MCF 10A (cell line): ENCODE data around the gene MIDN. TPM values are rescaled to one million over a fixed set of nuclear protein-coding genes. Genes with fewer than 3 reads are reported as not detected.

Source experiments
- BruUV-seq: library from RNA; stranded (reverse); fragments of 400-500 nt; replicated peaks from 2 replicates; lab custom pipeline; 2021; lab: Mats Ljungman, UMichigan
- CTCF ChIA-PET: fragments of 300-600 bp; sonication (Branson Sonifier 250); formaldehyde crosslinking; extraction: SDS; loops from one replicate; lab custom pipeline; 2021; ENCODE audit warnings: antibody characterized with exemption, inconsistent platforms; lab: Yijun Ruan, JAX
- POLR2A ChIA-PET: fragments of 300-600, 350-650 bp; sonication (Branson Sonifier 250); formaldehyde crosslinking; extraction: SDS; loops from one replicate; lab custom pipeline; 2020; ENCODE audit warnings: antibody characterized with exemption, inconsistent platforms; lab: Yijun Ruan, JAX
- DNase-seq: peaks from one replicate; pipeline ENCODE4 v3.0.0-alpha.2; 2018; ENCODE audit not compliant: unreplicated experiment
- H3K27ac Mint-ChIP-seq: one replicate; pipeline ENCODE4 v1.8.0; 2022; ENCODE audit warnings: mild to moderate bottlenecking, low read depth, mixed read lengths; ENCODE audit not compliant: unreplicated experiment
- H3K27me3 Mint-ChIP-seq: one replicate; pipeline ENCODE4 v1.8.0; 2022; ENCODE audit warnings: mixed read lengths; ENCODE audit not compliant: insufficient read depth, unreplicated experiment
- H3K36me3 Mint-ChIP-seq: one replicate; pipeline ENCODE4 v1.8.0; 2022; ENCODE audit warnings: mild to moderate bottlenecking, moderate library complexity, mixed read lengths; ENCODE audit not compliant: insufficient read depth, unreplicated experiment
- H3K4me1 Mint-ChIP-seq: one replicate; pipeline ENCODE4 v1.8.0; 2022; ENCODE audit warnings: mixed read lengths; ENCODE audit not compliant: insufficient read depth, unreplicated experiment
- H3K4me3 Mint-ChIP-seq: one replicate; pipeline ENCODE4 v1.8.0; 2022; ENCODE audit warnings: mild to moderate bottlenecking, moderate library complexity, mixed read lengths; ENCODE audit not compliant: unreplicated experiment
- H3K9me3 Mint-ChIP-seq: one replicate; pipeline ENCODE4 v1.8.0; 2022; ENCODE audit warnings: mixed read lengths; ENCODE audit not compliant: unreplicated experiment
- intact Hi-C: fragments of 100-400 bp; cut with micrococcal nuclease; formaldehyde crosslinking; loops from 2 replicates; pipeline ENCODE4 v1.14.1; 2022
- total RNA-seq: library from RNA; stranded (reverse); gene quantifications from 2 replicates; pipeline ENCODE4 v1.2.3, GENCODE V29; 2022
- TF ChIP-seq, protein P1 (sequence below): fragments of 200-600 bp; IDR thresholded peaks from one replicate; pipeline ENCODE4 v1.8.0; 2022; ENCODE audit warnings: antibody characterized with exemption, mild to moderate bottlenecking; ENCODE audit not compliant: unreplicated experiment

Gene MIDN
- total RNA-seq, 1 experiment from 2014 or later = 73.6 TPM

DNA sequence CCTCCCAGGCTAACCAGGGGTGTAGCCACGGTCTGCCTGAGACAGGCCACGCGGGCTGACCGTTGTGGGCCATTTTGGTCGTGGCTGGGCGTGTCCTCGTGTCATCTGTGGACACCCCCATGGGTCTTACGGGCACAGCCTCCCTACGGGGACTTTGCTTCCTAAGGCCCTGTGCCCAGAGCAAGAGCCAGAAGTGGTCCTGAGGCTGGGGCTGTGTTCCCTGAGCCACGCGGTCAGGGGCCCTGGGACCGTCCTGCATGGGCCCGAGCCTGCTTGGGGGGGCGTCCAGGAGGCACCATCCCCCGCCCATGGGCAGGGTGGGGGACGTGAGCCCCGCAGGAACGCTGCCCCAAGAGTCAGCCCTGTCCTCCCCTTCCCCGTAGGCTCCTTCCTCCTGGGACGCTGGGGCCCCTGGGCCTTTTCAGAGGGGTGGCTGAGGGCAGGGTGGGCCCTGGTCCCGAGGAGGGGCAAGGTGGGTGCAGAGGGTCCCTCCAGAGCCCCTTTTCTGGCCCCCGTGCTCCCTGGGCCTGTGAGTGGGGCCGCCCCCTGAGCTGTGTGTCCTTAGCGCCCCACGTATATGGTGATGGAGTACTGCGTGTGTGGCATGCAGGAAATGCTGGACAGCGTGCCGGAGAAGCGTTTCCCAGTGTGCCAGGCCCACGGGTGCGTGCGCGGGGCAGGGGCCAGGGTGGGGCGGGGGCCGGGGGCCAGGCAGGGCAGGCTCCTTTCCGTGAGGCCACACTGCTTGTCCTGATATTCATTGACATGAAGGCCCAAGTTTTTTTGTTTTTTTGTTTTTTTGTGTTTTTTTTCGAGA, 29.4 kb upstream of the MIDN start:
- no TSS peak for BruUV-seq
- ChIA-PET CTCF (interaction anchor here (0.6 to 1.7 kb wide), 2 partner anchors 14 to 21 kb away, joined by 4 to 9 read pairs; no protein-coding TSS in a partner anchor), POLR2A (interaction anchor here (3.6 kb wide), 1 partner anchor 192 kb away, joined by 13 read pairs; the partner anchor contains the start of gene CNN2)
- TF ChIP-seq, protein P1, sequence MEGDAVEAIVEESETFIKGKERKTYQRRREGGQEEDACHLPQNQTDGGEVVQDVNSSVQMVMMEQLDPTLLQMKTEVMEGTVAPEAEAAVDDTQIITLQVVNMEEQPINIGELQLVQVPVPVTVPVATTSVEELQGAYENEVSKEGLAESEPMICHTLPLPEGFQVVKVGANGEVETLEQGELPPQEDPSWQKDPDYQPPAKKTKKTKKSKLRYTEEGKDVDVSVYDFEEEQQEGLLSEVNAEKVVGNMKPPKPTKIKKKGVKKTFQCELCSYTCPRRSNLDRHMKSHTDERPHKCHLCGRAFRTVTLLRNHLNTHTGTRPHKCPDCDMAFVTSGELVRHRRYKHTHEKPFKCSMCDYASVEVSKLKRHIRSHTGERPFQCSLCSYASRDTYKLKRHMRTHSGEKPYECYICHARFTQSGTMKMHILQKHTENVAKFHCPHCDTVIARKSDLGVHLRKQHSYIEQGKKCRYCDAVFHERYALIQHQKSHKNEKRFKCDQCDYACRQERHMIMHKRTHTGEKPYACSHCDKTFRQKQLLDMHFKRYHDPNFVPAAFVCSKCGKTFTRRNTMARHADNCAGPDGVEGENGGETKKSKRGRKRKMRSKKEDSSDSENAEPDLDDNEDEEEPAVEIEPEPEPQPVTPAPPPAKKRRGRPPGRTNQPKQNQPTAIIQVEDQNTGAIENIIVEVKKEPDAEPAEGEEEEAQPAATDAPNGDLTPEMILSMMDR = no peak
- Mint-ChIP-seq H3K36me3 (peaks cover 29% of the 10 kb centered on the region), H3K27me3 (no peaks in the 10 kb centered on the region), H3K4me1 (peaks cover 26% of the 10 kb centered on the region), H3K9me3 (no peaks in the 10 kb centered on the region), H3K4me3 (no peak overlapping the region), H3K27ac (no peak overlapping the region)
- intact Hi-C loops = no loop called here
- no peak for DNase-seq

DNA sequence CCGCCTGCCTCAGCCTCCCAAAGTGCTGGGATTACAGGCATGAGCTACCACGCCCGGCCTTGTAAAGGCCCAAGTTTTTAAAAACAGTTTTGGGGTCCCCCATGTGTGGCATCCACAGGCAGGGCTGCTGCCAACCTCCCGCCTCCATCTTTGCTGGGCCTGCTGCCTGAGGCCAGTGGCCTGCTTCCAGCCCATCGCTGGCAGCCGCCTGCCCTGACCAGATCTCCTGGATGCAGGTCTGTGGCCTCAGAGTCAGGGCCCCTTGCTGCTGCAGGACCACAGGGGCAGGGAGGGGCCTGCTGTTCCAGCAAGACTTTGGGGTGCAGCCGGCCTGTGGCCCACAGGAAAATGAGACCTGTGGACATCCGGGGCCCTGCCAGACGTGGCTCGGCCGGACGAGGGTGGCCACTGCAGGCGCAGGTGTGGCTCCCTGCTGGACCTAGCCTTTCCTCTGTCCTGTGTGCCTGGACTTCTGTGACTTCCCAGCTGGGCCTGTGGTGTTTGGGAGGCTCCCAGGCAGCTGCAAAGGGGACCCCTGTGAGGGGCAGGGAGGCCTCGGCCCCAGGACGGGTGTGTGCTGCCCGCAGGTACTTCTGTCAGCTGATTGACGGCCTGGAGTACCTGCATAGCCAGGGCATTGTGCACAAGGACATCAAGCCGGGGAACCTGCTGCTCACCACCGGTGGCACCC, 28.5 kb upstream of the MIDN start:
- Mint-ChIP-seq H3K36me3 (peaks cover 28% of the 10 kb centered on the region), H3K9me3 (no peaks in the 10 kb centered on the region), H3K4me3 (no peak overlapping the region), H3K27ac (no peak overlapping the region), H3K4me1 (peaks cover 21% of the 10 kb centered on the region), H3K27me3 (no peaks in the 10 kb centered on the region)
- BruUV-seq = no TSS peak
- ChIA-PET POLR2A (interaction anchor here (0.7 kb wide), 1 partner anchor 16 kb away, joined by 3 read pairs; no protein-coding TSS in a partner anchor), CTCF (no interaction called here)
- DNase-seq = no peak
- TF ChIP-seq, protein P1 = no peak
- intact Hi-C loops = no loop called here

DNA sequence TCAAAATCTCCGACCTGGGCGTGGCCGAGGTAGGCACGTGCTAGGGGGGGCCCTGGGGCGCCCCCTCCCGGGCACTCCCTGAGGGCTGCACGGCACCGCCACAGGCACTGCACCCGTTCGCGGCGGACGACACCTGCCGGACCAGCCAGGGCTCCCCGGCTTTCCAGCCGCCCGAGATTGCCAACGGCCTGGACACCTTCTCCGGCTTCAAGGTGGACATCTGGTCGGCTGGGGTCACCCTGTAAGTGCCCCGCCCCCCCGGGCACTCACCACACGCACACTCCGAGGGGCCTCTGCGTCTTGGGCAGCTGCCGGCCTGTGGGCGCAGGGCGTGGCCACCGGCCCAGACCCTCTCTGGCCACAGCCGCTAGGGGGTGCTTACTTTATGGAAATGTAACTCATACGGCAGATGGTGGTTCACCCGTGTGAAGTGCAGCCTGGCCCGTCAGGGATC, 27.9 kb upstream of the MIDN start:
- Mint-ChIP-seq H3K27me3 (no peaks in the 10 kb centered on the region), H3K4me1 (peaks cover 17% of the 10 kb centered on the region), H3K4me3 (no peak overlapping the region), H3K9me3 (no peaks in the 10 kb centered on the region), H3K27ac (no peak overlapping the region), H3K36me3 (peaks cover 23% of the 10 kb centered on the region)
- DNase-seq = no peak
- BruUV-seq = no TSS peak
- intact Hi-C loops = no loop called here
- ChIA-PET CTCF (interaction anchor here (0.9 to 1.3 kb wide), 3 partner anchors 8 to 46 kb away, joined by 3 to 4 read pairs (median 4); no protein-coding TSS in a partner anchor), POLR2A (interaction anchor here (0.7 kb wide), 1 partner anchor 17 kb away, joined by 3 read pairs; no protein-coding TSS in a partner anchor)
- TF ChIP-seq, protein P1 = no peak
